Stimulated activated CD8-positive, alpha-beta memory T cell treated with anti-CD3 and anti-CD28 coated beads, Interleukin-4, amount 100 ng/mL, for 1 hour (primary cell): Measurements from ENCODE around the gene KMT2B.

Experiments used
- DNase-seq, 2 donors: peaks; one replicate each; pipeline ENCODE4 v3.0.0-alpha.2; 2020; ENCODE audit warnings: low read depth in 2 of 2, low spot score in 1 of 2

Gene KMT2B

GRCh38 chr19:35727053-35727955 is 9.5 kb downstream of the KMT2B start:
- DNase-seq, result no peak

- no peak for DNase-seq
These were observed 10.3 kb downstream of the KMT2B start for GRCh38 chr19:35727956-35728706.

GRCh38 chr19:35729021-35729420 is 11.2 kb downstream of the KMT2B start:
- DNase-seq, result no peak

- DNase-seq, result no peak
These were observed 12.0 kb downstream of the KMT2B start for GRCh38 chr19:35729763-35730162.

- no peak for DNase-seq
These were observed 12.5 kb downstream of the KMT2B start for GRCh38 chr19:35730326-35730725.

- no peak for DNase-seq
These were observed 13.6 kb downstream of the KMT2B start for GRCh38 chr19:35731353-35731752.

GRCh38 chr19:35731779-35732405 is 14.1 kb downstream of the KMT2B start:
- DNase-seq, result no peak

GRCh38 chr19:35732540-35733179 is 14.9 kb downstream of the KMT2B start:
- no peak for DNase-seq

- no peak for DNase-seq
These were observed 15.7 kb downstream of the KMT2B start for GRCh38 chr19:35733180-35734125.

- no peak for DNase-seq
These were observed 16.5 kb downstream of the KMT2B start for GRCh38 chr19:35734273-35734672.

- no peak for DNase-seq
These were observed 17.1 kb downstream of the KMT2B start for GRCh38 chr19:35734889-35735288.

- no peak for DNase-seq
These were observed 19.4 kb downstream of the KMT2B start for GRCh38 chr19:35736913-35737886.

- no peak for DNase-seq
These were observed 20.5 kb downstream of the KMT2B start for GRCh38 chr19:35738021-35738886.

GRCh38 chr19:35738887-35739229 is 21.1 kb downstream of the KMT2B start:
- DNase-seq, result no peak

GRCh38 chr19:35739275-35740107 is 21.7 kb downstream of the KMT2B start:
- no peak for DNase-seq

GRCh38 chr19:35740108-35740422 is 22.3 kb downstream of the KMT2B start:
- no peak for DNase-seq

GRCh38 chr19:35740423-35741202 is 22.8 kb downstream of the KMT2B start:
- DNase-seq, result peak; percentile 90 to 93
